Measurements from ENCODE around the gene GBE1.
"Not testable (repeated sequence)": the region's sequence is repeated elsewhere in the genome, so short reads cannot be mapped to it uniquely, and the experiment has no call there.

Gene GBE1

GRCh38 chr3:81753416-81754027 lies 7.9 kb downstream of the GBE1 start:
- DNase-seq (ENCODE audit: low spot score), result no peak

GRCh38 chr3:81752604-81753003 lies 8.8 kb downstream of the GBE1 start:
- DNase-seq (ENCODE audit: low spot score), result no peak

- no peak for DNase-seq (ENCODE audit: low spot score)
Measured at GRCh38 chr3:81749265-81749664, 12.2 kb downstream of the GBE1 start.

- not testable (repeated sequence) for DNase-seq (ENCODE audit: low spot score)
Measured at GRCh38 chr3:81747280-81747679, 14.2 kb downstream of the GBE1 start.

- no peak for DNase-seq (ENCODE audit: low spot score)
Measured at GRCh38 chr3:81744366-81744765, 17.1 kb downstream of the GBE1 start.

- DNase-seq (ENCODE audit: low spot score), result no peak
Measured at GRCh38 chr3:81743096-81744025, 18.1 kb downstream of the GBE1 start.

- no peak for DNase-seq (ENCODE audit: low spot score)
Measured at GRCh38 chr3:81742581-81742980, 18.9 kb downstream of the GBE1 start.

- DNase-seq (ENCODE audit: low spot score), result no peak
Measured at GRCh38 chr3:81741216-81741615, 20.2 kb downstream of the GBE1 start.

GRCh38 chr3:81740731-81741130 lies 20.7 kb downstream of the GBE1 start:
- no peak for DNase-seq (ENCODE audit: low spot score)

- no peak for DNase-seq (ENCODE audit: low spot score)
Measured at GRCh38 chr3:81735334-81735733, 26.1 kb downstream of the GBE1 start.

- DNase-seq (ENCODE audit: low spot score), result no peak
Measured at GRCh38 chr3:81734742-81735141, 26.7 kb downstream of the GBE1 start.

- no peak for DNase-seq (ENCODE audit: low spot score)
Measured at GRCh38 chr3:81732642-81733041, 28.8 kb downstream of the GBE1 start.

- DNase-seq (ENCODE audit: low spot score), result no peak
Measured at GRCh38 chr3:81728766-81729544, 32.5 kb downstream of the GBE1 start.

- no peak for DNase-seq (ENCODE audit: low spot score)
Measured at GRCh38 chr3:81726735-81727134, 34.7 kb downstream of the GBE1 start.

- no peak for DNase-seq (ENCODE audit: low spot score)
Measured at GRCh38 chr3:81726132-81726531, 35.3 kb downstream of the GBE1 start.

- no peak for DNase-seq (ENCODE audit: low spot score)
Measured at GRCh38 chr3:81723732-81724313, 37.6 kb downstream of the GBE1 start.

GRCh38 chr3:81718311-81718710 lies 43.1 kb downstream of the GBE1 start:
- no peak for DNase-seq (ENCODE audit: low spot score)

- DNase-seq (ENCODE audit: low spot score), result no peak
Measured at GRCh38 chr3:81716870-81717509, 44.5 kb downstream of the GBE1 start.

- DNase-seq (ENCODE audit: low spot score), result no peak
Measured at GRCh38 chr3:81713031-81713430, 48.4 kb downstream of the GBE1 start.

- no peak for DNase-seq (ENCODE audit: low spot score)
Measured at GRCh38 chr3:81709606-81710005, 51.8 kb downstream of the GBE1 start.

GRCh38 chr3:81707996-81708395 lies 53.4 kb downstream of the GBE1 start:
- no peak for DNase-seq (ENCODE audit: low spot score)

- DNase-seq (ENCODE audit: low spot score), result no peak
Measured at GRCh38 chr3:81702126-81702525, 59.3 kb downstream of the GBE1 start.

Data from putamen (tissue), 1 donor.